Neural cell (in vitro differentiated cells): ENCODE measurements around the gene SYF2.

Source experiments
- CTCF ChIP-seq: fragments of 450-650 bp; IDR thresholded peaks from 2 replicates; pipeline ENCODE4 v1.5.1; 2014; ENCODE audit warnings: antibody characterized with exemption, mild to moderate bottlenecking, moderate library complexity; ENCODE audit not compliant: poor library complexity, severe bottlenecking
- EP300 ChIP-seq: fragments of 450-650 bp; conservative IDR thresholded peaks from 2 replicates; pipeline ENCODE4 v1.6.1; 2014; ENCODE audit warnings: antibody characterized with exemption, mild to moderate bottlenecking, moderate library complexity; ENCODE audit not compliant: poor library complexity, severe bottlenecking
- EZH2 ChIP-seq: fragments of 200-600, 300-800 bp; shearing (Covaris generic), sonication (generic); IDR thresholded peaks from 2 replicates; pipeline ENCODE4 v1.6.1; 2014; ENCODE audit warnings: antibody characterized with exemption, low read length, borderline replicate concordance, mild to moderate bottlenecking; ENCODE audit not compliant: insufficient read depth, poor library complexity, severe bottlenecking
- MXI1 ChIP-seq: fragments of 450-650 bp; conservative IDR thresholded peaks from 2 replicates; pipeline ENCODE4 v1.6.1; 2014; ENCODE audit warnings: antibody characterized with exemption, mild to moderate bottlenecking; ENCODE audit not compliant: poor library complexity, severe bottlenecking
- POLR2AphosphoS5 ChIP-seq: IDR thresholded peaks from 2 replicates; pipeline ENCODE4 v1.6.1; 2012
- RAD21 ChIP-seq: fragments of 450-650 bp; conservative IDR thresholded peaks from 2 replicates; pipeline ENCODE4 v1.6.1; 2014; ENCODE audit warnings: antibody characterized with exemption, mild to moderate bottlenecking, moderate library complexity
- SMC3 ChIP-seq: fragments of 450-650 bp; conservative IDR thresholded peaks from 2 replicates; pipeline ENCODE4 v1.6.1; 2014; ENCODE audit warnings: antibody characterized with exemption, mild to moderate bottlenecking, moderate library complexity; ENCODE audit not compliant: poor library complexity
- TF ChIP-seq, protein P1 (sequence below): IDR thresholded peaks from 2 replicates; pipeline ENCODE4 v1.6.1; 2012; ENCODE audit warnings: borderline replicate concordance

- TF ChIP-seq POLR2AphosphoS5 (no peak), EP300 (no peak), EZH2 (no peak), CTCF (peak; percentile 44), MXI1 (no peak), RAD21 (no peak), SMC3 (peak; percentile 33)
- TF ChIP-seq, protein P1, sequence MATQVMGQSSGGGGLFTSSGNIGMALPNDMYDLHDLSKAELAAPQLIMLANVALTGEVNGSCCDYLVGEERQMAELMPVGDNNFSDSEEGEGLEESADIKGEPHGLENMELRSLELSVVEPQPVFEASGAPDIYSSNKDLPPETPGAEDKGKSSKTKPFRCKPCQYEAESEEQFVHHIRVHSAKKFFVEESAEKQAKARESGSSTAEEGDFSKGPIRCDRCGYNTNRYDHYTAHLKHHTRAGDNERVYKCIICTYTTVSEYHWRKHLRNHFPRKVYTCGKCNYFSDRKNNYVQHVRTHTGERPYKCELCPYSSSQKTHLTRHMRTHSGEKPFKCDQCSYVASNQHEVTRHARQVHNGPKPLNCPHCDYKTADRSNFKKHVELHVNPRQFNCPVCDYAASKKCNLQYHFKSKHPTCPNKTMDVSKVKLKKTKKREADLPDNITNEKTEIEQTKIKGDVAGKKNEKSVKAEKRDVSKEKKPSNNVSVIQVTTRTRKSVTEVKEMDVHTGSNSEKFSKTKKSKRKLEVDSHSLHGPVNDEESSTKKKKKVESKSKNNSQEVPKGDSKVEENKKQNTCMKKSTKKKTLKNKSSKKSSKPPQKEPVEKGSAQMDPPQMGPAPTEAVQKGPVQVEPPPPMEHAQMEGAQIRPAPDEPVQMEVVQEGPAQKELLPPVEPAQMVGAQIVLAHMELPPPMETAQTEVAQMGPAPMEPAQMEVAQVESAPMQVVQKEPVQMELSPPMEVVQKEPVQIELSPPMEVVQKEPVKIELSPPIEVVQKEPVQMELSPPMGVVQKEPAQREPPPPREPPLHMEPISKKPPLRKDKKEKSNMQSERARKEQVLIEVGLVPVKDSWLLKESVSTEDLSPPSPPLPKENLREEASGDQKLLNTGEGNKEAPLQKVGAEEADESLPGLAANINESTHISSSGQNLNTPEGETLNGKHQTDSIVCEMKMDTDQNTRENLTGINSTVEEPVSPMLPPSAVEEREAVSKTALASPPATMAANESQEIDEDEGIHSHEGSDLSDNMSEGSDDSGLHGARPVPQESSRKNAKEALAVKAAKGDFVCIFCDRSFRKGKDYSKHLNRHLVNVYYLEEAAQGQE: no peak
Measured at GRCh38 chr1:25247829-25248754, 15.8 kb upstream of the SYF2 start.
